ENCODE data around the gene SH3BGR. TPM values are rescaled to one million over a fixed set of nuclear protein-coding genes. Genes with fewer than 3 reads are reported as not detected.

Gene SH3BGR
- total and polyA plus RNA-seq, 12 donors: 87.8 to 243 (median 144) TPM

GRCh38 chr21:39445321-39446269 is 6.2 kb upstream of the SH3BGR start, which contains the start of gene LCA5L:
Gene LCA5L, minus strand, starts transcription at chr21:39445778. Its CDS starts 17,285 bp downstream, at chr21:39428493.
- intact Hi-C loops (cut with DNase I): loop anchor here in 2 of 10 donors (10.0 kb wide), 1 partner anchor 131 kb away; the partner anchor contains the start of gene BRWD1 (in 2 of the 2)

GRCh38 chr21:39447264-39447663 is 4.5 kb upstream of the SH3BGR start:
- no peak overlapping the region for H3K27ac ChIP-seq
- no peak for ATAC-seq
- H3K36me3 ChIP-seq: no peaks in the 10 kb centered on the region
- peaks cover 0 to 6% (median 0%) of the 10 kb centered on the region in 11 donors for H3K9me3 ChIP-seq
- no peak overlapping the region for H3K4me3 ChIP-seq
- intact Hi-C loops (cut with DNase I): loop anchor here in 2 of 10 donors (10.0 kb wide), 1 partner anchor 132 kb away; the partner anchor contains the start of gene BRWD1 (in 2 of the 2)
- no peak for TF ChIP-seq CTCF (IDR thresholded peaks at IDR 0.05)
- no peaks in the 10 kb centered on the region for H3K27me3 ChIP-seq
- H3K4me1 ChIP-seq: peaks cover 4 to 33% (median 18%) of the 10 kb centered on the region in 9 donors
- DNase-seq: no peak
- 97 to 100% methylated on average over 7 of the region's 7 CpGs for WGBS, 2 donors

More at GRCh38 chr21:39445321-39446269, 6.2 kb upstream of the SH3BGR start, which contains the start of gene LCA5L:
- Histone ChIP-seq H3K27me3 (no peaks in the 10 kb centered on the region), H3K4me1 (peaks cover 4 to 24% (median 15%) of the 10 kb centered on the region in 9 donors), H3K27ac (peak within 1 kb of the TSS; percentile 68 to 97 (median 94)), H3K36me3 (no peaks in the 10 kb centered on the region), H3K4me3 (peak within 1 kb of the TSS; percentile 66 to 96 (median 89)), H3K9me3 (peaks cover 0 to 6% (median 0%) of the 10 kb centered on the region in 11 donors)
- 0% methylated on average over 83 of the region's 83 CpGs for WGBS, 2 donors
- peak; percentile 90 to 96 for DNase-seq
- peak in 3 of 9 donors; percentile 20 to 36 (median 25) for TF ChIP-seq CTCF (IDR thresholded peaks at IDR 0.05)
- ATAC-seq: peak; percentile 94 to 96 (median 94)

- Histone ChIP-seq H3K27ac (peak overlapping the region; percentile 63 to 95 (median 86)), H3K4me1 (peaks cover 0 to 42% (median 13%) of the 10 kb centered on the region in 9 donors), H3K4me3 (peak overlapping the region in 9 of 10 donors; percentile 36 to 60 (median 47)), H3K9me3 (peaks cover 0 to 6% (median 0%) of the 10 kb centered on the region in 11 donors), H3K36me3 (no peaks in the 10 kb centered on the region), H3K27me3 (no peaks in the 10 kb centered on the region)
- intact Hi-C loops (cut with DNase I): loop anchor here in 1 of 10 donors (10.0 kb wide), 1 partner anchor 62 kb away; no protein-coding TSS in a partner anchor
- DNase-seq: no peak
- 23 to 41% methylated on average over 10 of the region's 10 CpGs for WGBS, 2 donors
- peak; percentile 14 to 75 (median 64) for ATAC-seq
- TF ChIP-seq CTCF (IDR thresholded peaks at IDR 0.05): no peak
Measured at GRCh38 chr21:39452207-39452969, 618 bp downstream of the SH3BGR start.

Measured in heart right ventricle (tissue), 16 donors.